Heart right ventricle (tissue), 16 donors: ENCODE measurements around the gene SFT2D2. TPM values are rescaled to one million over a fixed set of nuclear protein-coding genes. Genes with fewer than 3 reads are reported as not detected.

Experiments
- ATAC-seq, 8 donors: fragments of 200-7000 bp; cut with Tn5 transposase; one replicate each; pipeline ENCODE4 v1.9.1; 2020; ENCODE audit warnings: mild to moderate bottlenecking in 8 of 8, moderate library complexity in 8 of 8, moderate number of reproducible peaks in 1 of 8
- DNase-seq, 2 donors: peaks; one replicate each; pipeline ENCODE4 v3.0.0-alpha.2; 2020
- H3K27ac ChIP-seq, 10 donors: fragments of 200-600 bp; sonication (generic) in 2 of 10; one replicate each; pipeline versions ENCODE4 v1.5.0 to v1.8.0; 2020 to 2022; ENCODE audit warnings: mild to moderate bottlenecking in 3 of 10
- H3K27me3 ChIP-seq, 7 donors: fragments of 200-600 bp; one replicate each; pipeline ENCODE4 v1.8.0; 2021 to 2022; ENCODE audit warnings: mild to moderate bottlenecking in 2 of 7
- H3K36me3 ChIP-seq, 9 donors: fragments of 200-600 bp; sonication (generic) in 1 of 9; one replicate each; pipeline versions ENCODE4 v1.5.0 to v1.8.0; 2020 to 2022; ENCODE audit warnings: mild to moderate bottlenecking in 2 of 9
- H3K4me1 ChIP-seq, 9 donors: fragments of 200-600 bp; sonication (generic) in 1 of 9; one replicate each; pipeline versions ENCODE4 v1.5.0 to v1.8.0; 2020 to 2022; ENCODE audit warnings: mild to moderate bottlenecking in 4 of 9
- H3K4me3 ChIP-seq, 10 donors: fragments of 200-600 bp; sonication (generic) in 2 of 10; one replicate each; pipeline versions ENCODE4 v1.5.0 to v1.8.0; 2020 to 2022; ENCODE audit warnings: mild to moderate bottlenecking in 7 of 10, moderate library complexity in 2 of 10
- H3K9me3 ChIP-seq, 11 donors: fragments of 200-600 bp in 10 of 11; sonication (generic) in 2 of 11; one replicate each; pipeline versions ENCODE4 v1.5.0 to v1.8.0; 2013 to 2022; ENCODE audit warnings: mild to moderate bottlenecking in 2 of 11, control low read depth in 1 of 11, moderate library complexity in 1 of 11
- WGBS, 2 donors: extraction: QIAGEN DNeasy Blood & Tissue Kit; methylation state at CpG; one replicate each; pipeline ENCODE4 v1.1.7; 2013; ENCODE audit warnings: inconsistent platforms in 1 of 2; 5-methylcytosine and 5-hydroxymethylcytosine counted together
- intact Hi-C, 10 donors: fragments of 100-400 bp; cut with DNase I; formaldehyde crosslinking; loops; one replicate each; pipeline versions ENCODE4 v1.11.1 to v1.14.2; 2022
- polyA plus RNA-seq, 2 donors: library from polyadenylated mRNA; stranded (reverse); fragments of 200-250 nt; gene quantifications; one replicate each; pipeline ENCODE4 v1.2.3, GENCODE V29; 2013
- total RNA-seq, 10 donors: library from RNA; stranded (reverse); fragmentation: NEBNext Ultra II Directional in 3 of 10; extraction: Animal tissue kit (Norgen Biotek cat#: 25700) in 3 of 10; gene quantifications; one replicate each; pipeline versions ENCODE4 v1.2.1 to v1.2.4, GENCODE V29; 2021 to 2023
- TF ChIP-seq, protein P1 (sequence below), 9 donors: fragments of 200-600 bp; sonication (generic) in 2 of 9; IDR thresholded peaks; one replicate each; pipeline versions ENCODE4 v1.5.0 to v1.8.0; 2021 to 2022; ENCODE audit warnings: antibody characterized with exemption in 9 of 9, mild to moderate bottlenecking in 5 of 9, moderate library complexity in 1 of 9
- donor health status: Arrhythmogenic right ventricular cardiomyopathy.
- donor health status: ischemic (EF 13 %, LVEDD 7.1; RV severe dilation, severe dysfunction).
- donor health status: healthy with polysubstance abuse.
- donor health status: DM: no; HTN: yes; CAD: no.
- donor health status: DM: no; HTN: no; CAD: no.
- donor health status: ischemic (EF 25% LVEDD 6.9; RV normal size, moderate dysfunction).
- donor health status: ischemic (EF 25% LVEDD 5.7; RV mildly dilated, moderate dysfunction).
- donor health status: healthy.
- donor health status: DM: yes; HTN: yes; CAD: no.
- donor health status: Ischemic cardiomyopathy.
- donor health status: ischemic (EF 35%, LVEDD 5.7; RV mildly dilated, moderate dysfunction).
- donor health status: nonischemic (EF 11% LVEDD 7.7; RV severe dilation, severe dysfunction).
- donor health status: DM: yes; HTN: yes; CAD: no.
- donor health status: PGD.
- donor health status: ischemic (EF 29% LVEDD 5.4; RV normal size, mild dysfunction).
- donor health status: nonischemic (EF 23%, LVEDD 6.1; RV moderate dilation, normal function).

Gene SFT2D2
- total and polyA plus RNA-seq, 12 donors: 2.8 to 34.8 (median 15.9) TPM

GRCh38 chr1:168263130-168263529 lies 37.3 kb downstream of the SFT2D2 start:
- peaks cover 0 to 4% (median 0%) of the 10 kb centered on the region in 9 donors for H3K36me3 ChIP-seq
- WGBS, 2 donors: 95% methylated on average over 4 of the region's 4 CpGs
- DNase-seq (no peak), ATAC-seq (no peak)
- intact Hi-C loops: no loop called here
- H3K9me3 ChIP-seq: no peaks in the 10 kb centered on the region
- TF ChIP-seq, protein P1, sequence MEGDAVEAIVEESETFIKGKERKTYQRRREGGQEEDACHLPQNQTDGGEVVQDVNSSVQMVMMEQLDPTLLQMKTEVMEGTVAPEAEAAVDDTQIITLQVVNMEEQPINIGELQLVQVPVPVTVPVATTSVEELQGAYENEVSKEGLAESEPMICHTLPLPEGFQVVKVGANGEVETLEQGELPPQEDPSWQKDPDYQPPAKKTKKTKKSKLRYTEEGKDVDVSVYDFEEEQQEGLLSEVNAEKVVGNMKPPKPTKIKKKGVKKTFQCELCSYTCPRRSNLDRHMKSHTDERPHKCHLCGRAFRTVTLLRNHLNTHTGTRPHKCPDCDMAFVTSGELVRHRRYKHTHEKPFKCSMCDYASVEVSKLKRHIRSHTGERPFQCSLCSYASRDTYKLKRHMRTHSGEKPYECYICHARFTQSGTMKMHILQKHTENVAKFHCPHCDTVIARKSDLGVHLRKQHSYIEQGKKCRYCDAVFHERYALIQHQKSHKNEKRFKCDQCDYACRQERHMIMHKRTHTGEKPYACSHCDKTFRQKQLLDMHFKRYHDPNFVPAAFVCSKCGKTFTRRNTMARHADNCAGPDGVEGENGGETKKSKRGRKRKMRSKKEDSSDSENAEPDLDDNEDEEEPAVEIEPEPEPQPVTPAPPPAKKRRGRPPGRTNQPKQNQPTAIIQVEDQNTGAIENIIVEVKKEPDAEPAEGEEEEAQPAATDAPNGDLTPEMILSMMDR (IDR thresholded peaks at IDR 0.05): no peak
- peaks cover 0 to 23% (median 6%) of the 10 kb centered on the region in 9 donors for H3K4me1 ChIP-seq
- H3K27me3 ChIP-seq: no peaks in the 10 kb centered on the region
- no peak overlapping the region for H3K27ac ChIP-seq
- no peak overlapping the region for H3K4me3 ChIP-seq

DNA sequence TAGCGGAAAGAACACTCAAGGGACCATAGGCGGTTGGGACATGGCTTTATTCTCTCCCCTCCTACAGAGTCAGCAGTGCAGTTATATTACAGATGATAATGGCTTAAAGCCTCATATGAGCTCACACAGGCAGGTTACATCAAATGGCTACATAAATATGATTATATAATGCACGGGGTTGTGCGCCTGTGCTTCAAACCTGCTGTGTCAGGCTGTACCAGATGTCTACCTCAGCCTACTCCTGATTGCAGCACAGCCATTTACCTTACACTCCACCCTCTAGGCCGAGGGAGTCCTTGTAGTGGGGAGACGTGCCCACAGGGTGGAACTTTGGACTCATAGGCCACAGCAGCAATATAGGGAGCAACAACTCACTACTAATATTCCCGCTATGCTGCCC lies 38.5 kb downstream of the SFT2D2 start:
- DNase-seq (no peak), ATAC-seq (no peak)
- Histone ChIP-seq H3K27ac (no peak overlapping the region), H3K27me3 (no peaks in the 10 kb centered on the region), H3K4me3 (no peak overlapping the region), H3K9me3 (no peaks in the 10 kb centered on the region), H3K4me1 (peaks cover 0 to 23% (median 6%) of the 10 kb centered on the region in 9 donors), H3K36me3 (peaks cover 0 to 4% (median 0%) of the 10 kb centered on the region in 9 donors)
- TF ChIP-seq, protein P1 (IDR thresholded peaks at IDR 0.05): no peak
- intact Hi-C loops: no loop called here
- WGBS, 2 donors: 98 to 100% methylated on average over 7 of the region's 7 CpGs

GRCh38 chr1:168265596-168265995 lies 39.8 kb downstream of the SFT2D2 start:
- TF ChIP-seq, protein P1 (IDR thresholded peaks at IDR 0.05): no peak
- H3K36me3 ChIP-seq: peaks cover 0 to 4% (median 0%) of the 10 kb centered on the region in 9 donors
- peaks cover 0 to 19% (median 6%) of the 10 kb centered on the region in 9 donors for H3K4me1 ChIP-seq
- no peaks in the 10 kb centered on the region for H3K27me3 ChIP-seq
- WGBS, 2 donors: 98 to 100% methylated on average over 1 of the region's 1 CpG
- H3K4me3 ChIP-seq: no peak overlapping the region
- intact Hi-C loops: no loop called here
- DNase-seq (no peak), ATAC-seq (no peak)
- no peaks in the 10 kb centered on the region for H3K9me3 ChIP-seq
- no peak overlapping the region for H3K27ac ChIP-seq

GRCh38 chr1:168266644-168267186 lies 40.9 kb downstream of the SFT2D2 start:
- ATAC-seq (no peak), DNase-seq (no peak)
- peaks cover 0 to 4% (median 0%) of the 10 kb centered on the region in 9 donors for H3K36me3 ChIP-seq
- no peaks in the 10 kb centered on the region for H3K9me3 ChIP-seq
- H3K27ac ChIP-seq: no peak overlapping the region
- TF ChIP-seq, protein P1 (IDR thresholded peaks at IDR 0.05): no peak
- WGBS, 2 donors: 79 to 84% methylated on average over 6 of the region's 6 CpGs
- no peaks in the 10 kb centered on the region for H3K27me3 ChIP-seq
- no peak overlapping the region for H3K4me3 ChIP-seq
- peaks cover 0 to 8% (median 5%) of the 10 kb centered on the region in 9 donors for H3K4me1 ChIP-seq
- intact Hi-C loops: no loop called here
